Trophoblast cell (in vitro differentiated cells and primary cell): ENCODE measurements around the gene TRIM65.

Experiments
- DNase-seq, 2 donors: peaks; one replicate each; pipeline ENCODE4 v3.0.0-alpha.2; 2016
- H2AFZ ChIP-seq: 2 replicates; pipeline ENCODE4 v1.6.1; 2013; ENCODE audit warnings: low read length, moderate library complexity, mild to moderate bottlenecking; ENCODE audit not compliant: insufficient read depth, poor library complexity
- H2AK5ac ChIP-seq: 2 replicates; pipeline ENCODE4 v1.6.1; 2013; ENCODE audit warnings: mild to moderate bottlenecking, low read length
- H2BK120ac ChIP-seq: 2 replicates; pipeline ENCODE4 v1.6.1; 2013; ENCODE audit warnings: low read length, mild to moderate bottlenecking, moderate library complexity; ENCODE audit not compliant: insufficient read depth, poor library complexity
- H2BK12ac ChIP-seq: 2 replicates; pipeline ENCODE4 v1.6.1; 2013; ENCODE audit warnings: mild to moderate bottlenecking, low read length, moderate library complexity
- H2BK5ac ChIP-seq: 2 replicates; pipeline ENCODE4 v1.6.1; 2013; ENCODE audit warnings: low read length, low read depth, moderate library complexity, mild to moderate bottlenecking; ENCODE audit not compliant: poor library complexity
- H3K14ac ChIP-seq: 2 replicates; pipeline ENCODE4 v1.6.1; 2013; ENCODE audit warnings: mild to moderate bottlenecking, low read length
- H3K18ac ChIP-seq: 2 replicates; pipeline ENCODE4 v1.6.1; 2013; ENCODE audit warnings: mild to moderate bottlenecking, low read length
- H3K23ac ChIP-seq: 2 replicates; pipeline ENCODE4 v1.6.1; 2013; ENCODE audit warnings: low read length
- H3K27ac ChIP-seq: 2 replicates; pipeline ENCODE4 v1.5.1; 2013; ENCODE audit warnings: low read depth, mild to moderate bottlenecking, inconsistent platforms, low read length, moderate library complexity
- H3K27me3 ChIP-seq: 2 replicates; pipeline ENCODE4 v1.6.1; 2013; ENCODE audit warnings: inconsistent platforms, mild to moderate bottlenecking, low read length, moderate library complexity; ENCODE audit not compliant: insufficient read depth
- H3K36me3 ChIP-seq, 2 experiments: 1 replicate in 1 of 2; 2 replicates in 1 of 2; pipeline ENCODE4 v1.6.1; 2013; ENCODE audit warnings: low read length in 2 of 2, mild to moderate bottlenecking in 2 of 2, moderate library complexity in 1 of 2; ENCODE audit not compliant: insufficient read depth in 2 of 2, control insufficient read depth in 1 of 2
- H3K4ac ChIP-seq: 2 replicates; pipeline ENCODE4 v1.6.1; 2013; ENCODE audit warnings: low read depth, mild to moderate bottlenecking, low read length, moderate library complexity
- H3K4me1 ChIP-seq, 2 experiments: 1 replicate in 1 of 2; 2 replicates in 1 of 2; pipeline ENCODE4 v1.6.1; 2013; ENCODE audit warnings: low read length in 2 of 2, mild to moderate bottlenecking in 2 of 2, moderate library complexity in 1 of 2; ENCODE audit not compliant: insufficient read depth in 2 of 2, control insufficient read depth in 1 of 2
- H3K4me2 ChIP-seq: 2 replicates; pipeline ENCODE4 v1.6.1; 2013; ENCODE audit warnings: inconsistent platforms, mild to moderate bottlenecking, low read length, moderate library complexity
- H3K4me3 ChIP-seq: 2 replicates; pipeline ENCODE4 v1.5.1; 2013; ENCODE audit warnings: mild to moderate bottlenecking, low read depth, low read length, inconsistent platforms
- H3K79me1 ChIP-seq: one replicate; pipeline ENCODE4 v1.6.1; 2013; ENCODE audit warnings: low read length
- H3K79me2 ChIP-seq: 2 replicates; pipeline ENCODE4 v1.6.1; 2013; ENCODE audit warnings: low read length, mild to moderate bottlenecking; ENCODE audit not compliant: control insufficient read depth, insufficient read depth, poor library complexity
- H3K9ac ChIP-seq: 2 replicates; pipeline ENCODE4 v1.6.1; 2013; ENCODE audit warnings: mild to moderate bottlenecking, low read length
- H3K9me3 ChIP-seq: 2 replicates; pipeline ENCODE4 v1.6.1; 2013; ENCODE audit warnings: low read depth, mild to moderate bottlenecking, control low read depth, inconsistent platforms, low read length; ENCODE audit not compliant: insufficient read depth
- H4K12ac ChIP-seq: 2 replicates; pipeline ENCODE4 v1.6.1; 2013; ENCODE audit warnings: low read depth, mild to moderate bottlenecking, low read length, moderate library complexity
- H4K8ac ChIP-seq: 2 replicates; pipeline ENCODE4 v1.6.1; 2013; ENCODE audit warnings: low read depth, mild to moderate bottlenecking, low read length, moderate library complexity
- H4K91ac ChIP-seq: one replicate; pipeline ENCODE4 v1.6.1; 2013; ENCODE audit warnings: low read depth, mild to moderate bottlenecking, low read length, moderate library complexity
- WGBS: extraction: QIAGEN DNeasy Blood & Tissue Kit; methylation state at CpG from one replicate; pipeline ENCODE4 v1.1.7; 2013; ENCODE audit warnings: missing lambda C conversion rate; ENCODE audit not compliant: insufficient read length, insufficient coverage; ENCODE audit errors: extremely low coverage; 5-methylcytosine and 5-hydroxymethylcytosine counted together

The TRIM65 gene

GRCh38 chr17:75845933-75846691 is 50.6 kb downstream of the TRIM65 start:
- Histone ChIP-seq H3K4me2 (no peak overlapping the region), H2BK12ac (peak overlapping the region; percentile 25), H3K18ac (peak overlapping the region; percentile 58), H3K36me3 (peaks cover 46 to 48% of the 10 kb centered on the region in 2 experiments), H3K23ac (no peak overlapping the region), H3K27me3 (no peaks in the 10 kb centered on the region), H3K79me1 (peaks cover 14% of the 10 kb centered on the region), H4K91ac (peak overlapping the region; percentile 53), H4K12ac (peak overlapping the region; percentile 36), H2AFZ (peak overlapping the region; percentile 42), H4K8ac (peak overlapping the region; percentile 74), H3K4me1 (peaks cover 17 to 24% of the 10 kb centered on the region in 2 experiments), H3K14ac (peak overlapping the region; percentile 59), H3K4ac (peak overlapping the region; percentile 26), H2BK5ac (peak overlapping the region; percentile 71), H2AK5ac (peak overlapping the region; percentile 32), H3K27ac (peak overlapping the region; percentile 77), H3K9ac (no peak overlapping the region), H3K79me2 (no peaks in the 10 kb centered on the region), H2BK120ac (peak overlapping the region; percentile 47), H3K9me3 (peaks cover 2% of the 10 kb centered on the region), H3K4me3 (no peak overlapping the region)
- whole genome bisulfite sequencing = no CpG with 5 or more reads among the region's 22 CpGs
- peak; percentile 74 to 81 for DNase-seq

- Histone ChIP-seq H2AFZ (peak overlapping the region; percentile 1), H3K4me1 (peaks cover 17 to 24% of the 10 kb centered on the region in 2 experiments), H3K4me2 (peak overlapping the region; percentile 0), H3K36me3 (peaks cover 39 to 40% of the 10 kb centered on the region in 2 experiments), H3K23ac (no peak overlapping the region), H3K79me2 (no peaks in the 10 kb centered on the region), H3K79me1 (peaks cover 14% of the 10 kb centered on the region), H3K27ac (peak overlapping the region; percentile 25), H2AK5ac (peak overlapping the region; percentile 70), H4K91ac (peak overlapping the region; percentile 93), H2BK5ac (peak overlapping the region; percentile 13), H3K4me3 (no peak overlapping the region), H4K8ac (peak overlapping the region; percentile 67), H3K14ac (peak overlapping the region; percentile 72), H3K9me3 (peaks cover 2% of the 10 kb centered on the region), H2BK12ac (peak overlapping the region; percentile 53), H4K12ac (peak overlapping the region; percentile 37), H3K4ac (peak overlapping the region; percentile 25), H3K27me3 (no peaks in the 10 kb centered on the region), H3K18ac (peak overlapping the region; percentile 48), H3K9ac (no peak overlapping the region), H2BK120ac (peak overlapping the region; percentile 82)
- WGBS = no CpG with 5 or more reads among the region's 21 CpGs
- DNase-seq = peak; percentile 98
These were observed 51.6 kb downstream of the TRIM65 start for GRCh38 chr17:75845058-75845711.

DNA sequence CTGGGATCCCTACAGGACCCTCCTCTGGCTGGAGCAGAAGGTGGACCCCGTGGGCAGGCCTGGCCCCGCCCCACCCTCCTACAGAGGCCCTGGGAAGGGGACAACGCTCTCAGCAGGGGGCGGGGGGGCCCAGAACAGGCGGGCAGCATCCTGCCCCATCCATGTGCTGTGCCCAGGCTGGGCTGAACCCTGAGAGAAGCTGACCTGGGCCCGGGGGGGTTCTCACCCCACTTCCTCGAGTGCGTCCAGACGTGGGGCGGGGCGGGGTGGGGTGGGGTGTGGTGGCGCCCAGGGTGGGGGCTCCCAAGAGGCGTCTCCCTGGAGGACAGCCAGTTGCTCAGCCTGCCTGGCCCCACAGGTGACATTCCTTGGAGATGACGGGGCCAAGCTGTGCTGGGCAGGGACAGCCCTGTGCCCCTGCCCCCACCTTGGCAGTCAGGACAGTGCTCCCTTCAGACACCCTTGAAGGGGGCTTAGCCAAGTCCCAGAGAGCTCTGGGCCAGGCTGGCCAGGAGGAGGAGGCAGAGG is 52.2 kb downstream of the TRIM65 start:
- H3K18ac ChIP-seq = no peak overlapping the region
- H3K4me1 ChIP-seq = peaks cover 17 to 24% of the 10 kb centered on the region in 2 experiments
- H3K9ac ChIP-seq = no peak overlapping the region
- peak overlapping the region; percentile 93 for H4K91ac ChIP-seq
- no peak overlapping the region for H2BK12ac ChIP-seq
- H2BK120ac ChIP-seq = peak overlapping the region; percentile 82
- H3K4me2 ChIP-seq = peak overlapping the region; percentile 0
- H2AK5ac ChIP-seq = peak overlapping the region; percentile 63
- H3K4ac ChIP-seq = peak overlapping the region; percentile 25
- no CpG with 5 or more reads among the region's 14 CpGs for WGBS
- H3K27ac ChIP-seq = peak overlapping the region; percentile 25
- H3K14ac ChIP-seq = peak overlapping the region; percentile 72
- no peaks in the 10 kb centered on the region for H3K27me3 ChIP-seq
- H4K12ac ChIP-seq = no peak overlapping the region
- H3K36me3 ChIP-seq = peaks cover 35 to 36% of the 10 kb centered on the region in 2 experiments
- peak overlapping the region; percentile 16 for H2BK5ac ChIP-seq
- peaks cover 14% of the 10 kb centered on the region for H3K79me1 ChIP-seq
- H3K79me2 ChIP-seq = no peaks in the 10 kb centered on the region
- no peak overlapping the region for H3K23ac ChIP-seq
- DNase-seq = peak; percentile 91 to 92
- H3K4me3 ChIP-seq = no peak overlapping the region
- peaks cover 2% of the 10 kb centered on the region for H3K9me3 ChIP-seq
- H2AFZ ChIP-seq = no peak overlapping the region
- peak overlapping the region; percentile 67 for H4K8ac ChIP-seq
